Caco-2 (cell line): ENCODE measurements around the gene ARPC1B. TPM values are rescaled to one million over a fixed set of nuclear protein-coding genes. Genes with fewer than 3 reads are reported as not detected.
A peak's percentile ranks its signal among the peaks of the same experiment; 100 is the strongest.

Experiments used
- BruUV-seq: library from RNA; stranded (reverse); fragments of 400-500 nt; replicated peaks from 2 replicates; lab custom pipeline; 2021; lab: Mats Ljungman, UMichigan
- CTCF ChIA-PET: fragments of 300-600 bp; sonication (Branson Sonifier 250); formaldehyde crosslinking; loops from one replicate; lab custom pipeline; 2022; ENCODE audit warnings: antibody characterized with exemption; lab: Charles Lee
- POLR2A ChIA-PET: fragments of 300-600 bp; sonication (Branson Sonifier 250); formaldehyde crosslinking; loops from one replicate; lab custom pipeline; 2022; ENCODE audit warnings: antibody characterized with exemption; lab: Charles Lee
- DNase-seq, 2 experiments: peaks; one replicate each; pipeline versions ENCODE4 v3.0.0 to v3.0.0-alpha.2; 2020 to 2022
- H3K27me3 ChIP-seq: replicated peaks from 2 replicates; pipeline ENCODE4 v1.6.0; 2011; ENCODE audit warnings: low read length; ENCODE audit not compliant: control insufficient read depth, insufficient read depth
- H3K36me3 ChIP-seq: 2 replicates; pipeline ENCODE4 v1.5.1; 2011; ENCODE audit warnings: low read length; ENCODE audit not compliant: control insufficient read depth, insufficient read depth
- H3K4me1 ChIP-seq: fragments of 250-450 bp; sonication (Bioruptor Pico); 2 replicates; pipeline ENCODE4 v1.5.1; 2020; ENCODE audit warnings: mild to moderate bottlenecking
- H3K4me3 ChIP-seq: 2 replicates; pipeline ENCODE4 v1.5.1; 2011; ENCODE audit warnings: low read depth, mild to moderate bottlenecking, control low read depth, low read length
- H3K9me3 ChIP-seq: fragments of 250-450 bp; sonication (Bioruptor Pico); 2 replicates; pipeline ENCODE4 v1.5.1; 2020; ENCODE audit warnings: mild to moderate bottlenecking, moderate library complexity
- H3K27ac Mint-ChIP-seq: one replicate; pipeline ENCODE4 v1.8.0; 2022; ENCODE audit warnings: mixed read lengths; ENCODE audit not compliant: unreplicated experiment
- H3K27me3 Mint-ChIP-seq: one replicate; pipeline ENCODE4 v1.8.0; 2022; ENCODE audit warnings: mixed read lengths; ENCODE audit not compliant: insufficient read depth, unreplicated experiment
- H3K36me3 Mint-ChIP-seq: one replicate; pipeline ENCODE4 v1.8.0; 2022; ENCODE audit warnings: mild to moderate bottlenecking, mixed read lengths; ENCODE audit not compliant: insufficient read depth, unreplicated experiment
- H3K4me1 Mint-ChIP-seq: one replicate; pipeline ENCODE4 v1.8.0; 2022; ENCODE audit warnings: low read depth, mixed read lengths; ENCODE audit not compliant: unreplicated experiment
- H3K4me3 Mint-ChIP-seq: one replicate; pipeline ENCODE4 v1.8.0; 2022; ENCODE audit warnings: mild to moderate bottlenecking, moderate library complexity, mixed read lengths; ENCODE audit not compliant: unreplicated experiment
- H3K9me3 Mint-ChIP-seq: one replicate; pipeline ENCODE4 v1.8.0; 2022; ENCODE audit warnings: mixed read lengths; ENCODE audit not compliant: unreplicated experiment
- CTCF ChIP-seq, 2 experiments: fragments of 200-600 bp in 1 of 2; IDR thresholded peaks; 1 replicate in 1 of 2; 2 replicates in 1 of 2; pipeline versions ENCODE4 v1.5.1 to v1.8.0; 2011 to 2022; ENCODE audit warnings: antibody characterized with exemption in 1 of 2, control low read depth in 1 of 2, inconsistent platforms in 1 of 2, low read depth in 1 of 2, low read length in 1 of 2, mild to moderate bottlenecking in 1 of 2, moderate library complexity in 1 of 2; ENCODE audit not compliant: insufficient read depth in 1 of 2, severe bottlenecking in 1 of 2, unreplicated experiment in 1 of 2
- intact Hi-C: fragments of 100-400 bp; cut with micrococcal nuclease; formaldehyde crosslinking; loops from one replicate; pipeline ENCODE4 v1.10.0; 2022; ENCODE audit not compliant: unreplicated experiment
- total RNA-seq: library from RNA; stranded (reverse); gene quantifications from 2 replicates; pipeline ENCODE4 v1.2.3, GENCODE V29; 2022

The ARPC1B gene
- total RNA-seq, 1 experiment from 2014 or later, result 128 TPM

- Histone ChIP-seq H3K9me3 (no peaks in the 10 kb centered on the region), H3K36me3 (peaks cover 7% of the 10 kb centered on the region), H3K4me1 (no peaks in the 10 kb centered on the region), H3K4me3 (no peak overlapping the region), H3K27me3 (no peaks in the 10 kb centered on the region)
- no peak overlapping the region for H3K4me3 Mint-ChIP-seq
- no peaks in the 10 kb centered on the region for H3K9me3 Mint-ChIP-seq
- ChIA-PET CTCF (no interaction called here), POLR2A (interaction anchor here (0.5 kb wide), 1 partner anchor 10 kb away, joined by 4 read pairs; no protein-coding TSS in a partner anchor)
- intact Hi-C loops, result no loop called here
- no TSS peak for BruUV-seq
- H3K36me3 Mint-ChIP-seq, result peaks cover 100% of the 10 kb centered on the region
- DNase-seq, result no peak
- no peaks in the 10 kb centered on the region for H3K27me3 Mint-ChIP-seq
- no peak for TF ChIP-seq CTCF (IDR thresholded peaks at IDR 0.05; ENCODE audit: insufficient read depth in 1 of 2, low read depth in 1 of 2, low read length in 1 of 2, severe bottlenecking in 1 of 2, unreplicated experiment in 1 of 2)
- H3K27ac Mint-ChIP-seq, result no peak overlapping the region
- peaks cover under 1% of the 10 kb centered on the region for H3K4me1 Mint-ChIP-seq
Measured at GRCh38 chr7:99392659-99393354, 18.3 kb downstream of the ARPC1B start.

DNA sequence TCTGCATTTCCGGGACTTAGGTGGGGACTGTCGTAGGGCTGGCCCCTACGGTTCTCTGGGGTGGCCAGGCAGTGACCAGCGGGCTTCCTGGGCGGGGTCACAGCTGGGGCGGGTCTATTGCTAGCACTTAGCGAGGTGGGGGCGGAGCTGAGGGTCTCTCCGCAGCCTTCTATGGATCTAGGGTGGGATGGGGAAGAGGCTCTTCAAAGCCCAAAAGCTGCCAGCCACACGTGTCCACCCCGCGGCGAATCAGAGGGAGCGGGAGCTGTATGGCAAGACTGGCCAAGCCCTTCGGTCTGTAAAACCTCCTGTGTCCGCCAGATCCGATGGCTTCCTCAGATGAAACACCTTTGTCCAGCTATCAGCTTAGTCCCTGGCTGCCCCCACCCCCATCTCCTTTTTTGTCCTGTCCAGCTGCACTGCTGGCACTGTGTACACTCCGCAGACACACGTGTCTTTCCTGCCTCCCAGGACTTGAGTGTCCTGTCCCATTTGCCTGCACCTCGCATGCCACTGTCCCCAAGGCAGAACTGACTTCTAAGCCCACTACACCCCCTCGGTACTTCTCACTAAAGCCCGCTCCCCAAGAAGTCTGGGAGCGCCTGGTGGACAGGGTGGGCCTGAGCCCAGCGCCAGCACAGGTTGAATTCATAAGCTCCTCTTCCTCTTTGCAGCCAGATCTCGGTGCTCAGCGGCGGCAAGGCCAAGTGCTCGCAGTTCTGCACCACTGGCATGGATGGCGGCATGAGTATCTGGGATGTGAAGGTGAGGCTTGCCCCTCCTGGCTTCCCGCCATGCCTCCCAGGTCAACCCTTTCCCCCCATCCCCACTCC lies 19.0 kb downstream of the ARPC1B start:
- ChIA-PET POLR2A (interaction anchor here (0.5 kb wide), 1 partner anchor 9 kb away, joined by 4 read pairs; no protein-coding TSS in a partner anchor), CTCF (interaction anchor here (0.6 kb wide), 1 partner anchor 256 kb away, joined by 3 read pairs; no protein-coding TSS in a partner anchor)
- Histone ChIP-seq H3K36me3 (peaks cover 7% of the 10 kb centered on the region), H3K4me3 (no peak overlapping the region), H3K4me1 (no peaks in the 10 kb centered on the region), H3K9me3 (no peaks in the 10 kb centered on the region), H3K27me3 (no peaks in the 10 kb centered on the region)
- H3K4me3 Mint-ChIP-seq, result no peak overlapping the region
- intact Hi-C loops, result no loop called here
- H3K27me3 Mint-ChIP-seq, result no peaks in the 10 kb centered on the region
- DNase-seq, result no peak
- no peak for TF ChIP-seq CTCF (IDR thresholded peaks at IDR 0.05; ENCODE audit: insufficient read depth in 1 of 2, low read depth in 1 of 2, low read length in 1 of 2, severe bottlenecking in 1 of 2, unreplicated experiment in 1 of 2)
- H3K36me3 Mint-ChIP-seq, result peaks cover 100% of the 10 kb centered on the region
- peaks cover 4% of the 10 kb centered on the region for H3K4me1 Mint-ChIP-seq
- H3K9me3 Mint-ChIP-seq, result no peaks in the 10 kb centered on the region
- H3K27ac Mint-ChIP-seq, result peak overlapping the region; percentile 50
- BruUV-seq, result no TSS peak

DNA sequence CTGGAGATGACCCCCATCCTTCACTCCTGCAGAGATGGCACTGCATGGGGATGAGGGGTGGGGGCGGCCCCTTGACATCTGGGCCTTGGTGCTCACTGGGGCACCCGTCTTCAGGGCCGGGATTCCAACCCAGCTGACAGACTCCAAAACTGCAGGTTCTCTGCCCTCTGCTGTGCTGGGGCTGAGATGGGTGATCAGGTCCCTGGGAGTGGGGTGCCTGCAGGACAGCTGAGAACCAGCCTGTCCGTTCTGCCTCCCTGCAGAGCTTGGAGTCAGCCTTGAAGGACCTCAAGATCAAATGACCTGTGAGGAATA lies 19.6 kb downstream of the ARPC1B start:
- H3K4me1 ChIP-seq, result no peaks in the 10 kb centered on the region
- intact Hi-C loops, result no loop called here
- Mint-ChIP-seq H3K4me3 (no peak overlapping the region), H3K27ac (peak overlapping the region; percentile 50), H3K36me3 (peaks cover 100% of the 10 kb centered on the region), H3K27me3 (no peaks in the 10 kb centered on the region), H3K4me1 (peaks cover 4% of the 10 kb centered on the region), H3K9me3 (no peaks in the 10 kb centered on the region)
- H3K9me3 ChIP-seq, result no peaks in the 10 kb centered on the region
- H3K36me3 ChIP-seq, result peaks cover 7% of the 10 kb centered on the region
- BruUV-seq, result no TSS peak
- DNase-seq, result no peak
- CTCF ChIA-PET, result interaction anchor here (0.6 kb wide), 1 partner anchor 257 kb away, joined by 3 read pairs; no protein-coding TSS in a partner anchor
- H3K4me3 ChIP-seq, result no peak overlapping the region
- POLR2A ChIA-PET, result no interaction called here
- no peaks in the 10 kb centered on the region for H3K27me3 ChIP-seq
- TF ChIP-seq CTCF (IDR thresholded peaks at IDR 0.05; ENCODE audit: insufficient read depth in 1 of 2, low read depth in 1 of 2, low read length in 1 of 2, severe bottlenecking in 1 of 2, unreplicated experiment in 1 of 2), result no peak
